A549 treated with RU486 at 1 μM for 4 hours (cell line): ENCODE data around the gene CCDC82. TPM values are rescaled to one million over a fixed set of nuclear protein-coding genes. Genes with fewer than 3 reads are reported as not detected.

Experiments used
- total RNA-seq: library from RNA; stranded (reverse); fragments of 200-300 nt; extraction: Qiagen RNA extraction; gene quantifications from 5 replicates; pipeline ENCODE4 v1.2.3, GENCODE V29; 2022; ENCODE audit warnings: low read depth

CCDC82 gene
- 6.8 to 21.8 TPM (median 16.5 TPM) in 5 replicates for total RNA-seq

GRCh38 chr11:96389720-96390487 is at the start of gene CCDC82, which contains the start of gene JRKL:
Gene CCDC82 (minus strand): TSS chr11:96389912. CDS start chr11:96384747, 5,165 bp downstream.
Gene JRKL (plus strand): TSS chr11:96390013. CDS start chr11:96390650, 637 bp downstream.

GRCh38 chr11:96342961-96343711 is 46.6 kb downstream of the CCDC82 start, which contains the start of gene MAML2:
Gene MAML2 (minus strand): TSS chr11:96343195. CDS start chr11:96341895, 1,300 bp downstream.

Other genes with a start within 250 kb of the CCDC82 start
- gene MAML2, start 46.7 kb downstream of the CCDC82 start, total RNA-seq = 2.0 to 3.1 TPM (median 2.5 TPM) in 5 replicates
- gene JRKL, start 101 bp upstream of the CCDC82 start, total RNA-seq = 2.6 to 6.4 TPM (median 5.4 TPM) in 5 replicates